Lower leg skin (tissue), 3 donors: ENCODE results near the gene SLC6A1.

Experiments used
- CTCF ChIP-seq, 3 donors: fragments of 450-650 bp; IDR thresholded peaks; one replicate each; pipeline ENCODE4 v1.5.1; 2016; ENCODE audit warnings: antibody characterized with exemption in 3 of 3, mild to moderate bottlenecking in 3 of 3, moderate library complexity in 2 of 3
- POLR2A ChIP-seq, 2 donors: fragments of 450-650 bp; IDR thresholded peaks; one replicate each; pipeline ENCODE4 v1.6.1; 2016 to 2017; ENCODE audit warnings: antibody characterized with exemption in 2 of 2, mild to moderate bottlenecking in 1 of 2, moderate library complexity in 1 of 2

- TF ChIP-seq POLR2A (IDR thresholded peaks at IDR 0.05) (no peak), CTCF (IDR thresholded peaks at IDR 0.05) (no peak)
Observed at GRCh38 chr3:11076711-11077110, 84.2 kb downstream of the SLC6A1 start.
